K562 (cell line): ENCODE measurements around the gene CCDC9B. TPM values are rescaled to one million over a fixed set of nuclear protein-coding genes. Genes with fewer than 3 reads are reported as not detected.

Source experiments
- ATAC-seq: fragments of 200-7000 bp; cut with Tn5 transposase; 3 replicates; pipeline ENCODE4 v1.9.1; 2020; ENCODE audit warnings: moderate library complexity
- BruUV-seq: library from RNA; stranded (reverse); fragments of 400-500 nt; replicated peaks from 2 replicates; lab custom pipeline; 2021; lab: Mats Ljungman, UMichigan
- CTCF ChIA-PET: fragments of 300-600 bp; formaldehyde crosslinking; extraction: SDS; loops from one replicate; lab custom pipeline; 2021; ENCODE audit warnings: low intra/inter-chr PET ratio; lab: Yijun Ruan, JAX
- POLR2A ChIA-PET: fragments of 300-600, 350-650 bp; sonication (Branson Sonifier 250); formaldehyde crosslinking; extraction: SDS; loops from one replicate; lab custom pipeline; 2021; ENCODE audit warnings: antibody characterized with exemption, inconsistent platforms; lab: Yijun Ruan, JAX
- DNase-seq, 4 experiments: peaks; one replicate each; pipeline versions ENCODE4 v3.0.0 to v3.0.0-alpha.2; 2011 to 2018; ENCODE audit warnings: low spot score in 3 of 4, mixed read lengths in 3 of 4; ENCODE audit errors: extremely low read depth in 1 of 4
- FAIRE-seq: peaks from 2 replicates; lab custom pipeline; 2011; peaks lifted over from hg19 to GRCh38; lab: Jason Lieb, UNC
- H2AFZ ChIP-seq: 2 replicates; pipeline ENCODE4 v1.6.0; 2011; ENCODE audit warnings: low read depth, low read length, control low read depth, inconsistent platforms
- H3K27ac ChIP-seq: fragments of 200-600 bp; 3 replicates; pipeline ENCODE4 v1.8.0; 2011; ENCODE audit warnings: low read depth, mild to moderate bottlenecking, control low read depth, inconsistent platforms, low read length, moderate library complexity, mixed read lengths; ENCODE audit errors: extremely low read depth
- H3K27me3 ChIP-seq, 2 experiments: fragments of 300-600 bp in 1 of 2; 2 replicates in 1 of 2; 3 replicates in 1 of 2; pipeline versions ENCODE4 v1.6.0 to v1.8.0; 2011; ENCODE audit warnings: inconsistent platforms in 2 of 2, low read length in 2 of 2, mild to moderate bottlenecking in 1 of 2, mixed read lengths in 1 of 2, moderate library complexity in 1 of 2; ENCODE audit not compliant: control insufficient read depth in 2 of 2, insufficient read depth in 2 of 2
- H3K36me3 ChIP-seq: fragments of 300-600 bp; 3 replicates; pipeline ENCODE4 v1.8.0; 2011; ENCODE audit warnings: mild to moderate bottlenecking, low read length, inconsistent platforms; ENCODE audit not compliant: control insufficient read depth, insufficient read depth
- H3K4me1 ChIP-seq, 2 experiments: fragments of 200-600 bp in 1 of 2; replicated peaks in 1 of 2; 2 replicates in 1 of 2; 3 replicates in 1 of 2; pipeline versions ENCODE4 v1.5.1 to v1.8.0; 2011; ENCODE audit warnings: inconsistent platforms in 2 of 2, low read length in 2 of 2, mild to moderate bottlenecking in 1 of 2, mixed read lengths in 1 of 2, moderate library complexity in 1 of 2; ENCODE audit not compliant: control insufficient read depth in 2 of 2, insufficient read depth in 2 of 2
- H3K4me2 ChIP-seq: 2 replicates; pipeline ENCODE4 v1.6.1; 2011; ENCODE audit warnings: low read length, control low read depth, inconsistent platforms, mixed read lengths; ENCODE audit not compliant: insufficient read depth
- H3K4me3 ChIP-seq: fragments of 200-600 bp; sonication (generic), shearing (Covaris generic); 2 replicates; pipeline ENCODE4 v1.5.1; 2016; ENCODE audit warnings: control low read depth, inconsistent platforms
- H3K79me2 ChIP-seq: fragments of 200-600 bp; 3 replicates; pipeline ENCODE4 v1.8.0; 2011; ENCODE audit warnings: low read length, inconsistent platforms; ENCODE audit not compliant: control insufficient read depth, insufficient read depth
- H3K9ac ChIP-seq, 2 experiments: 2 replicates each; pipeline versions ENCODE4 v1.6.0 to v1.6.1; 2011; ENCODE audit warnings: low read depth in 2 of 2, low read length in 2 of 2, control low read depth in 1 of 2, inconsistent platforms in 1 of 2, mild to moderate bottlenecking in 1 of 2, mixed read lengths in 1 of 2; ENCODE audit not compliant: insufficient read depth in 1 of 2
- H3K9me1 ChIP-seq: one replicate; pipeline ENCODE4 v1.6.0; 2011; ENCODE audit warnings: inconsistent platforms, mild to moderate bottlenecking, low read length, moderate library complexity; ENCODE audit not compliant: control insufficient read depth, insufficient read depth
- H3K9me3 ChIP-seq: replicated peaks from 2 replicates; pipeline ENCODE4 v1.5.1; 2011; ENCODE audit warnings: low read depth, low read length, inconsistent platforms; ENCODE audit not compliant: control insufficient read depth, insufficient read depth
- H4K20me1 ChIP-seq: replicated peaks from 2 replicates; pipeline ENCODE4 v1.6.1; 2011; ENCODE audit warnings: low read length, inconsistent platforms, mixed read lengths; ENCODE audit not compliant: control insufficient read depth, insufficient read depth
- BHLHE40 ChIP-seq: IDR thresholded peaks from 2 replicates; pipeline ENCODE4 v1.6.1; 2011; ENCODE audit warnings: low read length, improper control_type of control experiment
- CTCFL ChIP-seq: IDR thresholded peaks from 2 replicates; pipeline ENCODE4 v1.6.1; 2011; ENCODE audit warnings: borderline replicate concordance, low read depth, mild to moderate bottlenecking, moderate library complexity, low read length; ENCODE audit not compliant: insufficient read depth, poor library complexity, severe bottlenecking
- GATA2 ChIP-seq: sonication (generic); formaldehyde crosslinking; IDR thresholded peaks from 2 replicates; pipeline ENCODE4 v1.4.0; 2020; ENCODE audit warnings: mild to moderate bottlenecking, missing genetic modification reagents
- MGA ChIP-seq: fragments of 450-650 bp; IDR thresholded peaks from 2 replicates; pipeline ENCODE4 v1.6.1; 2016; ENCODE audit warnings: mild to moderate bottlenecking, moderate library complexity
- RB1 ChIP-seq: fragments of 450-650 bp; IDR thresholded peaks from 2 replicates; pipeline ENCODE4 v1.6.1; 2017; ENCODE audit warnings: low read depth, mild to moderate bottlenecking
- SMARCE1 ChIP-seq: fragments of 450-650 bp; IDR thresholded peaks from 2 replicates; pipeline ENCODE4 v1.7.1; 2016; ENCODE audit warnings: mild to moderate bottlenecking
- WGBS: fragments of 100-300 bp; shearing (Covaris generic); methylation state at CpG from one replicate; pipeline ENCODE4 v1.1.6; 2016; ENCODE audit warnings: low coverage, mixed read lengths; ENCODE audit not compliant: insufficient coverage; ENCODE audit errors: missing lambda C conversion rate; 5-methylcytosine and 5-hydroxymethylcytosine counted together
- in situ Hi-C: fragments of 300-500 bp; cut with MboI; formaldehyde crosslinking; loops from 4 replicates; pipeline ENCODE4 v1.15.0; 2018; ENCODE audit warnings: inconsistent platforms, mixed read lengths
- intact Hi-C: fragments of 100-400 bp; cut with micrococcal nuclease; formaldehyde crosslinking; loops from 2 replicates; pipeline ENCODE4 v1.14.2; 2022
- polyA plus RNA-seq, 8 experiments: library from polyadenylated mRNA; depleted of rRNA in 4 of 8; stranded (reverse) in 5 of 8; unstranded in 3 of 8; fragments of >200 nt; fragmentation: Nextera tagmentation in 2 of 8; fragmentation: Illumina TruSeq in 1 of 8; extraction: Ambion mirVana in 2 of 8; extraction: Trizol in 1 of 8; gene quantifications; 2 replicates each; pipeline versions ENCODE4 v1.2.1 to v1.2.3, GENCODE V29; 2011 to 2014; ENCODE audit warnings: inconsistent platforms in 1 of 8, missing spikeins in 1 of 8
- total RNA-seq, 7 experiments: library from RNA; depleted of rRNA in 6 of 7; stranded (reverse); fragments of >200 nt in 6 of 7; fragmentation: Illumina TruSeq in 2 of 7; extraction: Trizol in 2 of 7; gene quantifications; 2 replicates each; pipeline versions ENCODE4 v1.2.1 to v1.2.3, GENCODE V29; 2011 to 2021; ENCODE audit warnings: low replicate concordance in 1 of 7

Gene CCDC9B
- total and polyA plus RNA-seq, 9 of the 15 experiments (the other 6 are each of a cell fraction or from before 2014, with no cell fraction given), result 0.01 to 0.47 (median 0.15) TPM; not detected in 1

- POLR2A ChIA-PET, result interaction anchor here (0.7 kb wide), 1 partner anchor 537 kb away, joined by 3 read pairs; no protein-coding TSS in a partner anchor
- intact Hi-C loops, result loop anchor here (5.0 kb wide), 1 partner anchor 68 kb away; no protein-coding TSS in a partner anchor
- no peaks in the 10 kb centered on the region for H3K9me1 ChIP-seq
- CTCF ChIA-PET, result no interaction called here
- no peak overlapping the region for H3K27ac ChIP-seq
- no peaks in the 10 kb centered on the region; the same call in 1 of the 2 replicates for H4K20me1 ChIP-seq
- H3K4me1 ChIP-seq, result peaks cover 9 to 26% of the 10 kb centered on the region in 2 experiments; a peak in 4 of 5 replicates
- in situ Hi-C loops, result no loop called here
- no TSS peak for BruUV-seq
- H3K4me3 ChIP-seq, result no peak overlapping the region
- no peaks in the 10 kb centered on the region; the same call in 1 of the 2 replicates for H3K9me3 ChIP-seq
- no peaks in the 10 kb centered on the region for H3K36me3 ChIP-seq
- WGBS, result 17% methylated on average over 9 of the region's 9 CpGs
- 0 out of 5 replicates have a peak, but pooled peaks cover 0 to 3% of the 10 kb centered on the region in 2 experiments for H3K27me3 ChIP-seq
- peak; percentile 61 to 71 (median 71) for DNase-seq
- peak overlapping the region; percentile 59; the same call in 1 of the 2 replicates for H2AFZ ChIP-seq
- peak overlapping the region in 1 of 2 experiments; percentile 1; a peak in 1 of 4 replicates for H3K9ac ChIP-seq
- ATAC-seq, result peak; percentile 80
- no peaks in the 10 kb centered on the region for H3K79me2 ChIP-seq
- H3K4me2 ChIP-seq, result no peak overlapping the region
- FAIRE-seq, result no peak
- no peak for TF ChIP-seq MGA
- TF ChIP-seq BHLHE40, result no peak
- TF ChIP-seq CTCFL, result peak; percentile 53
- TF ChIP-seq SMARCE1, result peak; percentile 51; the same call in 1 of the 2 replicates
- TF ChIP-seq GATA2 (CRISPR knock-in tag), result no peak
- TF ChIP-seq RB1, result 0 out of 2 replicates have a peak, but pooled peaks have one; percentile 28
Observed at GRCh38 chr15:40354408-40355171, 13.9 kb upstream of the CCDC9B start.
